ENCODE results near the gene ACE.

The ACE gene

DNA sequence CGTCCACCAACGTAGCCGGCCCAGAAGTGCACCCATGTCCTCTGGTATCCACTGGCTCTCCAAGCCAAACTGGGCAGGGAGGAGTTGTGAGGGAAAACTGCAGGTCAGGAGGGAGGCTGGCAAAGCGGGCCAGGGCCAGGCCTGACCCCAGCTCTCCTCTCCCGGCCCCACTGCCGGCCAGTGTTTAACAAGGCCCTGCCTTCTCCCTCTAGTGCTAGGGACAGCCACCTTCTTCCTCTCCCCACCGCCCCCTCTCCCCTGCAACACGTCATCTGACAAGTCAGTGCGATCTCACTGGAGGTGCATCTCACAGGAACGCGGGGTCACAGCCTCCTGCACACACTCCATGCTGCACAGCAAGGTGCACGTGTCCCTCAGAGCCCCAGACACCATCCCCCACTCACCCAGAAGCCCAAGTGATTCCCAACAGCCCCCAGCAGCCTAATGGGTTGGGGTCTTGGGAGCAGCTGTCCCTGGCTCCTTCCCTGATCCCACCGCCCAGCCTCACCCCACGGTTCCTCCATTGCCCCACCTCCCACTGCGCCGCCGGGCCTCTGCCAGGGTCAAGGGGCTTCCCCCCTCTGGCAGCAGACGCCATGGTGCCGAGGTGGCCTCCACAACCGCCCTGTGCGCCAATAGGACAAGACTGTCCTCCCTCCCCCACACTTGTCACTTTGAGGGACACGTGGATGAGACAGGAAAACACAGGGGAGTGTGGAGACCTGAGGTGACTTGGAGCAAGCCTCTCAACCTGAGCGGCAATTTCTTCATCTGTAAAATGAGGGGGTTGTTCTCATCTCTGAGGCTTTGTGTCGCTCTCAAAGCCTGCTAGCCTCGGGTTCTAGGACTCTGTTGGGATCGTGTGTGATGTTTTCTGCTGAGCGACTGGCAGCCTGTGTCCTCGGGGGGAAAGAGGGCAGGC, 1.1 kb upstream of the ACE start:
- no peak for DNase-seq

DNA sequence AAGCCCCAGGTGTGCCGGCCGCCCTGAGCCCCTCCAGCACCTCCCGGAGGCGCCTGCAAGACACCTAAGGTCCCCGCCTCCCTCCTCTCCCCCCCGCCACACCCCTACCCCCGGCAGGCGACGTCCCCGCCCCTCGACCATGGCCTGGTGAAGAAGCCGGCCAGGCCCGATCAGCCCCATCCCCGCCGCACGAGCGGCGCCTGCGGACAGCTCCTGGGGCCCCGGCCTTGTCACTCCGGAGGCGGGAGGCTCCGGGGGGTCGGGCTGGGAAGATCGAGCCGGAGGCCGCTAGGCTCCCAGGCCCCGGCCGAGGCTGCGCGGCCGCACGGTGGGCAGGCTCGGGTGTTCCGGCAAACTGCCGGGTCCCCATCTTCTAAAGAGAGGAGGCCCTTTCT, 405 bp upstream of the ACE start:
- no peak for DNase-seq

DNA sequence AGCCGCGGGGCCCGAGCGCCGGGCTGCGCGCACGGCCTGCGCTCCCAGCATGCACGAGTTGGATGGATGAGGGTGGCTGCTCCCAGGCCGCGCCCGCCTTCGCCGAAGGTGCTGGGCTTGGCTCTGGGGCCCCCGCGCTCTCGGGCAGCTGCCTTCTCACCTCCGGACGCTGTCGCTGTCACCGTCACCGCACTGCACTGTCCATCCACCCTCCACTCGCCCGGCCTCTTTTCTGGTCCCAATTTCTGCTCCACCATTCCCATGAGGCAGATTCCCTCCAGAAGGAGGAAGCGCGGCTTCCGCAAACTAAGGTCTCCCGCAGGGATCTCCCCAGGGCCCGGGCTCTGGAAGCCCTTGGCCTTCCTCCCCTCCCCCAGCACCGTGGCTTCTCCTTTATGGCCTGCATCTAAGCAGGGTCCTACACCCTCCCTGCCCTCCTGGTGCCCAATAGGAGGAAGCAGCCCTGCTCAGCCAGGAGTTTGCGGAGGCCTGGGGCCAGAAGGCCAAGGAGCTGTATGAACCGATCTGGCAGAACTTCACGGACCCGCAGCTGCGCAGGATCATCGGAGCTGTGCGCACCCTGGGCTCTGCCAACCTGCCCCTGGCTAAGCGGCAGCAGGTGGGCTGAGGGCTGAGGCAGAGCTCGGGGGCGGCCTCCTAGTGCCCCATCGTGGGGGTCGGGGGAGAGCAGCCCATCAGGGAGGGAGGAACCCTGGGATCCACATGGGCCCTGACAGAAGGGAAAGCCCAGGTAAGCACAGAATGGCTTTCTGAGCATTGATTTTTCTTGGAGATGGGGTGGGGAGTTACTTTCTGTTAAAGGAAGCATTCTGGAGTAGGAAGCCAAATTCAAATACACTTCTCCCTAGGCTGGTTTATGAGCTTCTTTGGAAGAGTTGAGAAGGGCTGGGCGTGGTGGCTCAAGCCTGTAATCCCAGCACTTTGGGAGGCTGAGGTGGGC, 899 bp downstream of the ACE start:
- no peak for DNase-seq

DNA sequence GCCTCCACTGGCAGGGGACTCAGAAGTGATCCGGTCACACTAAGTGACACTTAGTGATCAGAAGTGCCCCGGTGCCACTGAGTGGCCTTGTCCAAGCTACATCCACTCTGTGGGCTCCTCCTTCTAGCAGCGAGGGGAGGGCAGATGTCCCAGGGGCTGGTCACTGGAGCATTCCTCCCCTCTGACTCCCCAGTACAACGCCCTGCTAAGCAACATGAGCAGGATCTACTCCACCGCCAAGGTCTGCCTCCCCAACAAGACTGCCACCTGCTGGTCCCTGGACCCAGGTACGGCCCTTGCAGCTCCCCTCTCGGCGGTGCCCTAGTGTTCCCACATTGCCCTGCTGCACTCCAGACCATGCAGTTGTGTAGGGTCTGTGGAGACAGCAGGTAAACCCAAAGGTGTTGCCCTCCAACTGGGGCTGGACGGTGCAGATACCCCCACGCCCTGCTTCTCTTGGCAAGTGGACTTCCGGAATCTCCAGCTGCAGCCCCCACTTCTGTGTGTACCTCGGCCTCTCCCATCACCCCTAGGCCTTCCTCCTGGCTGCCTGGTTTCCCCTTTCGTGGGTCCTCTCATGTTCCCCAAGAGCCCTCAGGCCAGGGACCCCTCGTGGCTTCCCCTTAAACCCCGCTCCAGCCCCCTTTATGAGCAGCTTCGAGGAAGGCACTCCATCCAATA, 2.1 kb downstream of the ACE start:
- DNase-seq: peak; percentile 14 to 53 (median 36)

DNA sequence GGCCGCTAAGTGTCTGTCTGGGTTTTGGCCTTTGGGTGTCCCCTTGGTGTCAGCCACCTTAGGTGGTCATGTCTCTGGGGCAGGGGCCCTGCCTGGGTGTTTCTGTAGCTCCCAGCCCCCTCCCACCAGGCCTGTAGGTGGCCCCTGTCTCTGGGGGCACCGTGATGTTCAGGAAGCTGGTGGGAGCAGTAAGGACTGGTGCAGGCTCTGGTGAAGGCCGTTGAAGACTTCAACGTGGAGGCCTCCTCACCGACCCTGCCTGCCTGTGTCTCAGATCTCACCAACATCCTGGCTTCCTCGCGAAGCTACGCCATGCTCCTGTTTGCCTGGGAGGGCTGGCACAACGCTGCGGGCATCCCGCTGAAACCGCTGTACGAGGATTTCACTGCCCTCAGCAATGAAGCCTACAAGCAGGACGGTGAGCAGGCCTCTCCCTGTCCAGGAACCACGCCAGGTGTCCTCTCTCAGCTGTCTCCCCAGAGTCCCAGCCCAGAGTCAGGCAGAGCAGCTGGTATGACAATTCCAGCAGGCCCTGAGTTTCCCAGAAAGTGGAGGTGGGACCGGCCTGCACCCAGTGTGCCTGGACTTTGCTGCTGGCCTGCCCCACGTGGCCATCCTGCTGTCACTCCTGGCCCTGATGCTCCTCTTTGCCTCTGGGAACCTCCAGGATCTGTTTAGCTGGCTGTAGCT, 2.8 kb downstream of the ACE start:
- no peak for DNase-seq

DNA sequence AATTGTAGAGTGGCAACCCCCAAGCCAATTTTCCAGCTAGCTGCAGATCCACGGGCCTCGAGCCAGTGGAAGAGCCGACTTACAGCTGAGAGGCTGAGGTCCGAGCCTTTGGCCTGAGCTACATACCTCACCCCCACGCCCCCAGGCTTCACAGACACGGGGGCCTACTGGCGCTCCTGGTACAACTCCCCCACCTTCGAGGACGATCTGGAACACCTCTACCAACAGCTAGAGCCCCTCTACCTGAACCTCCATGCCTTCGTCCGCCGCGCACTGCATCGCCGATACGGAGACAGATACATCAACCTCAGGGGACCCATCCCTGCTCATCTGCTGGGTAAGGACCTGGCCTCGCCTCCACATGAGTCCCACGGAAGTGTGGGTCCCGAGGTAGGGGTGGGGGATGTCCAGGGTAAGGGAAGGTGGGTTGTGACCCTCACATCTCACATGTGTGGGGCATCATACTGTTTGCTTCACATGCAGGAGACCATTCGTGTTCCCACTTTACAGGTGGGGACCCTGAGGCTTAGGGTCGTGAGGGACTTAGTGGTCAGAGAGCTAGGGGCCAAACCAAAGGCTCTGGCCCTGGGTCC, 3.4 kb downstream of the ACE start:
- DNase-seq: no peak

DNA sequence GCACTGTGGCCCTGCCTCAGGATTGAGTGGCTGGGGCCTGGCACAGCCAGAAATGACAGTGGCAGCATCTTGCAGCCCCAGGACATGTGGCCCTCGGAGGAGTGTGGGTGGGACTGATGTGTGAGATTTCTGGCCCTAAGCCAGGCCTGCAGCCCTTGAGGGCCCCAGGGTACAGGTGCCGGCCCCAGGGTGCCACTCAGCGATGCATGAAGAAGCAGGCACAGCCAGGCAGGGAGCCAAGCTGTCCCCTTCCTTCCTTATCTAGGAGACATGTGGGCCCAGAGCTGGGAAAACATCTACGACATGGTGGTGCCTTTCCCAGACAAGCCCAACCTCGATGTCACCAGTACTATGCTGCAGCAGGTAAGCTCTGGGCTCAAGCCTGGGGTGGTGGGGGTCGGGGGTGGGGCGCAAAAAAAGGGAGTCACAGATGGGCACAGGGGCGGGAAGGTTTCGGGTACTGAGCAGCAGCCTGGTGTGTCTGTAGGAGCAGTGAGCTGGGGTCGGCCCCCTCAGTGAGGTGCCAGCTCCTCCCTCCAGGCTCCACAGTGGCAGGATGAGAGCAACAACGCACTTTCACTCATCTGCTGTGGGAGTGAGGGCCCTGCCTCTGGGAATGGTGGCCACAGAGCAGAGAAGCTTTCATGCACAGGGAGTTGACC, 4.1 kb downstream of the ACE start:
- DNase-seq: no peak

DNA sequence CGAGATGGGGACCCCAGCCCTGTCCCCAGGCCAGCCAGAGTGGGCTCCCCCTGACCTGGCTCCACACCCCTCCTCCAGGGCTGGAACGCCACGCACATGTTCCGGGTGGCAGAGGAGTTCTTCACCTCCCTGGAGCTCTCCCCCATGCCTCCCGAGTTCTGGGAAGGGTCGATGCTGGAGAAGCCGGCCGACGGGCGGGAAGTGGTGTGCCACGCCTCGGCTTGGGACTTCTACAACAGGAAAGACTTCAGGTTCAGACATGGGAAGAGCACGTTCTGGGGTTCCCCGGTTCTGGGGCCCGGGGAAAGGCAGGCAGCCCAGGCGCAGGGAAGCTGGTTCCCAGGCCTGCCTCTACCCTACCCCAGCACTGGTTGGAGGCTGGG, 4.6 kb downstream of the ACE start:
- no peak for DNase-seq

DNA sequence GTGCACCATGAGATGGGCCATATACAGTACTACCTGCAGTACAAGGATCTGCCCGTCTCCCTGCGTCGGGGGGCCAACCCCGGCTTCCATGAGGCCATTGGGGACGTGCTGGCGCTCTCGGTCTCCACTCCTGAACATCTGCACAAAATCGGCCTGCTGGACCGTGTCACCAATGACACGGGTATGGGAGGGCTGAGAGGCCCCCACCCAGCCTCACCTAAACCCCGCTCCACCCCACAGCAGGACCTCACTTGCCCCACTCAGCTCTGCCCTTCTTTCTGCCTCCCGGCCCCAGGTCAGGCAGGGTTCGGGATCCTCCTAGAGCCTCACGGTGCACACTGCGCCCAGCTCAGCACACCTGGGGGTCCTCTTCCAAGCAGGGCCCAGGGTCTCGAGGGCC, 5.6 kb downstream of the ACE start:
- no peak for DNase-seq

DNA sequence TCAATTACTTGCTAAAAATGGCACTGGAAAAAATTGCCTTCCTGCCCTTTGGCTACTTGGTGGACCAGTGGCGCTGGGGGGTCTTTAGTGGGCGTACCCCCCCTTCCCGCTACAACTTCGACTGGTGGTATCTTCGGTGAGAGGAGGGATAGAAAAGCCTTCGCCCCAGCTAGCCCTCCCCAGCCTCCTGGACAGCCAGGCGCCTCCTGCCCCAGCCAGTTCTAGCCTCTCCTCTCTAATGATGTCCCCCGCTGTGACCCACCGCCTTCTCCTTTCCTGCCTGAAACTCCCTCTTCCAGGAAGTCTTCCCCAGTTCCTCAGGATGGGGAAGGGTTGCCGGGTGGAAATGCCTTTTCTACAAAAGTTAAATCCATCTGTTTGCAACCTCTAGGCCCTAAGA, 6.2 kb downstream of the ACE start:
- no peak for DNase-seq

DNA sequence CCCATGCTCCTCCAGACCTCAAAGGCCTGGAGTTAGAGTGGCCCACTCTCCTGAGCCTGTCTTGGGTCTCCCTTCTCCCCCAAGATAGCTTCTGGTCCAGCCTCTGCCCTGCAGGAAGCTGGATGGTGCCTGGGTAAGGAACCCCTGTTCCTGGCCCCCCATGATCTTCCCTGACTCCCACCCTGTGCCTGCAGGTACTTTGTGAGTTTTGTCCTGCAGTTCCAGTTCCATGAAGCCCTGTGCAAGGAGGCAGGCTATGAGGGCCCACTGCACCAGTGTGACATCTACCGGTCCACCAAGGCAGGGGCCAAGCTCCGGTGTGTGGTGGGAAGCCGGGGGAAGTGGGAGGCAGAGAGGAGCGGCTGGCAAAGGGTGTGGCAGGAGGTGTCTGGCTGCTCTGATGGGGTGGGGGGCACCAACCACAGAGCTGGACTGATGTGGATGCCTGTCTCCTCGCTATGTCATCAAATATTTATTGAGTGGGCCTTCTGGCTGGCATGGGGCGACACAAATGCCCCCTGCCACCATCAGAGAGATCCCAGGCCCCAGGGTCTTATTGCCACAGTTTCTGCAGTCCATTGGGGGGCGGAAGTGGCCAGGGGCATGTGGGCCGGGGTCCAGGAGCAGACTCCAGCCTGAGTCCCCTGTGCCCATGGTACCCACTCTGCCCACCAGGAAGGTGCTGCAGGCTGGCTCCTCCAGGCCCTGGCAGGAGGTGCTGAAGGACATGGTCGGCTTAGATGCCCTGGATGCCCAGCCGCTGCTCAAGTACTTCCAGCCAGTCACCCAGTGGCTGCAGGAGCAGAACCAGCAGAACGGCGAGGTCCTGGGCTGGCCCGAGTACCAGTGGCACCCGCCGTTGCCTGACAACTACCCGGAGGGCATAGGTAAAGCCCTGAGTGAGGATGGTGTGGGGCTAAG, 7.1 kb downstream of the ACE start:
- no peak for DNase-seq

DNA sequence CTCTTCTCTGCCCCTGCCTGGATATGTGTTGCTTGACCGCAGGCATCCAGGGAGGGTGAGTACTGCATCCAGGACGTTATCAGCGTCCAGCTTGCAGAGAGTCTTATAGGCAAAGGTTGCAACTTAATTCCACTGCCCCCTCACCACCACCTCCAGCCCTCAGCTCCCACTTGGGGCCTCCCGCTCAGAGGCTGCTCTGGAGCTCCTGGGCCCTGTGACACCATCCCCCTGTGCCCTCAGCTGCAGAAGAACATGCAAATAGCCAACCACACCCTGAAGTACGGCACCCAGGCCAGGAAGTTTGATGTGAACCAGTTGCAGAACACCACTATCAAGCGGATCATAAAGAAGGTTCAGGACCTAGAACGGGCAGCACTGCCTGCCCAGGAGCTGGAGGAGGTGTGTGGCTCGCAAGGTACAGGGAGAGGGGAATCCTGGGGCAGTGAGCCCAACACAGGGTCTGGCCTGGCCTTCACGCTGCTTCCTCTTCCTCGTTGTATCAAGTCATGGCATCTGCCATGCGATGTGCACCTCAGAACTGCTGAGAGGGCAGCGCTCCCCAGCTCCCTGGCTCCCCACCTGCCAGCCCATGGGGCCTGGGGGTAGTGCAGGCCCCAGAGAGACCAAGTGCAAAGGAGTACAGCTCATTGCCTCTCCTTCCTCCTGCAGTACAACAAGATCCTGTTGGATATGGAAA, 9.6 kb downstream of the ACE start:
- no peak for DNase-seq

DNA sequence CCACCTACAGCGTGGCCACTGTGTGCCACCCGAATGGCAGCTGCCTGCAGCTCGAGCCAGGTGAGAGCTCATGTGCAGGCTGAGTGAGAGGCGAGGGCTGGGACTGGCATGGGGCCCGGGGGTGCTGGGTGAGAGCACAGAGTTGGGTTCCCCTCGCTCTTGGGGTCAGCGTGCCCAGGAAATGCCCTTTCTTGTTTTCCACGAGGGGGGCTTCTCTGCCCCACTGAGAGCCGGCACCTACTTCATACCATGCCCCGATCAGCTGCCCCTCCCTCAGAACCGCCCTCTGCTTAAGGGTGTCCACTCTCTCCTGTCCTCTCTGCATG, 10.1 kb downstream of the ACE start:
- DNase-seq: no peak

DNA sequence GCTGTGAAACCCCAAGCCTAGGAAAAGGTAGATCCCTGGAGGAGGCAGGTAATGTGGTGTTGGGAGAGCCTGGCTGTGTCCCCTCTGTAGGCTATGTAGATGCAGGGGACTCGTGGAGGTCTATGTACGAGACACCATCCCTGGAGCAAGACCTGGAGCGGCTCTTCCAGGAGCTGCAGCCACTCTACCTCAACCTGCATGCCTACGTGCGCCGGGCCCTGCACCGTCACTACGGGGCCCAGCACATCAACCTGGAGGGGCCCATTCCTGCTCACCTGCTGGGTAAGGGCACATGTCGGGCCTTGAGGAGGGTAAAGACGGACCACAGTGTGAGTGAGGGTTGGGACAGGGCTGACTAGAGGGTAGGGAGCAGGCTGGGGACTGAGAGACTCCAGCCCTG, 12.0 kb downstream of the ACE start:
- no peak for DNase-seq

DNA sequence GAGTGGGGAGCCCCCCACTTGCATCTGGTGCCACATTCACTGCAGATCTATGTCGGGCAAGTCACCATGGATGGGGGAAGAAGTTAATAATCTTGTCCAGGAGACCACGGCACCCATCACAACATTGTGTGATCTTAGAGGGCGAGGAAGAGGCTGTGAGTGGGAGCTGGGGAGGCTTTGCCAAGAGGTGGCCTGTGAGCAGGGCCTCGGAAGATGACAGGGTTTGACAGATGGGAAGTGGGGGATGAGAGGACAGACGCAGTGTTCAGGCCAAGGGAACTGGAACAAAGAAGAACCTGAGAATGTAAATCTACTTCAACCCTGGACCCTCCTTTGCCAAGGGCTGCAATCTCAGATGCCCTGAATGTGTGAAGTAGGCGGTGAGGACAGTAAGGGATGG, 12.4 kb downstream of the ACE start:
- DNase-seq: no peak

DNA sequence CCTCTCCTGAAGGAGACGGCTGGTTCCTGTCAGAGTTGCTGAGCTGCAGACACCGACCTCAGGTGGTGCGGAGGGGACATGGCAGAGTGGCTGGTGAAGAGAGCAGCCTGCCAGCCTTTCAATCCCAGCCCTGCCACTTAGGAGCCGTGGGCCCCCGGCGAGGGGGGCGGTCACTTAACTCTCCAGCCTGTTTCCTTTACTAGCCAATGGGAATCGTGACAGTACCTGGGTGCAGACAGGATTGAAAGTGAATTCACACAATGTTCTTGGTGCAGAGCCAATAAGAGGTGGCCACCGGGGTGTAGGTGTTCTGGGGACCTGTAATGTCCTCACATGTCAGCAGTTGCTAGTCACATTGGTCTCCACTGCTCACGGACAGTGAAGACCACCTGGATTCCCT, 13.5 kb downstream of the ACE start:
- DNase-seq: no peak

DNA sequence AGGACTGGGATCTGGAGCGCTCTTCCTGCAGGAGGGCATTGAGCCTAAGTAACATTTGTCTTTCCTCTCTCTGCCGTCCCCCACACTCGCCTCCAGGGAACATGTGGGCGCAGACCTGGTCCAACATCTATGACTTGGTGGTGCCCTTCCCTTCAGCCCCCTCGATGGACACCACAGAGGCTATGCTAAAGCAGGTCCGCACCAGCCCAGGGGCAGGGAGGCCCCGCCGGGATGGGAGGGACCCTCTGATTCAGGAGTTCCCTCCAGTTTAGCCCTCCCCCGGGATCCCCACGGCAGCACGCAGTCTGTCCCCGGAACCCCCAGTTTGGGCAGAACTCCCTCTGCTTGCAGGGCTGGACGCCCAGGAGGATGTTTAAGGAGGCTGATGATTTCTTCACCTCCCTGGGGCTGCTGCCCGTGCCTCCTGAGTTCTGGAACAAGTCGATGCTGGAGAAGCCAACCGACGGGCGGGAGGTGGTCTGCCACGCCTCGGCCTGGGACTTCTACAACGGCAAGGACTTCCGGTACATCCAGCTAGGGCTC, 14.1 kb downstream of the ACE start:
- no peak for DNase-seq

DNA sequence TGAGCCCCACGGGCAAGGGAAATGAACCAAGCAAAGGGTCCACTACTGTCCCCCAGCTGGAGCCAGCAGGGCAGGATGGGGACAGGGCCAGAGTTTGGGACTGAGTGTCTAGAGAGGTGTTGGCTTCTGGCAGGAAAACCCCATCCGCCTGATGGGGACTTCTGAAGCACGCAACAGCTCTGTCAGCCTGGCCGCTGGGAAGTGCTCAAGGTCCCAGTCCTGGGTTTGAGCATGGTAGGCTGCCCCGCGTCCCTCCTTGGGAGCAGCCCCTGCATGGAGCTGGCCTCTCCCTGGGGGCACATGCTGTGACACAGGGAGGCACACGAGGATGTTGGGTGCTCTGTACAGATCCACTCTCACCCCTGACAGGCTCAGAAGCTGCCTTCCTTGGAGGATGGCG, 14.6 kb downstream of the ACE start:
- DNase-seq: no peak

DNA sequence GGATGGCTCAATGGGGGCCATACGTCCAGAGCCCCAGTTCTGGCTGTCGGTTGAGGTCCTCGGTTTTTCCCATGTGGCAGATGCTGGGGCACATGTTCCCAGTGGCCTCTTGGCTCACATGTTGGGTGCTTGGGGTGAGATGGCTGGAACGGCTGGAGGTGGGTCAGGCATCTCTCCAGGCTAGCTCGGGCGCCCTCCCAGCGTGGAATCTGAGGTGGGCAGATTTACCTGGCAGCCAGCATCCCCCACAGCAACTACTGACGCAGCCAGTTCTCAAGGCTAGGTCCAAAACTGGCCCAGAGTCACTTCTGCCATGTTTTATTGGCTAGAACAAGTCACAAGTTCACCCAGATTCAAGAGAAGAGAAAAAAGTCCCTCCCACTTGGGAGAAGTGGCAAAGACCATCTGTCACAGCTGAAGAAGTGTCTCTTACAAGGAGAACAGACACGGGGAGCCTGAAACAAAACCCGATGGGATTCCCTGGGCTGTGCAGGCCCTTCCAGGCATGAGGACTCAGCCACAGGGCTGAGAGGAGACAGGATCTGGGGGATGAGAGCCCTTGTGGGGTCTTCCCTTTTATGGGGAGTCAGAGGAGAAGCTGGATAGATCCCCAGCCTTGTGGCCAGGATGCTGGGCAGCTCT, 15.2 kb downstream of the ACE start:
- DNase-seq: no peak
